A673 (cell line): ENCODE measurements around the gene ERCC6L2. TPM values are rescaled to one million over a fixed set of nuclear protein-coding genes. Genes with fewer than 3 reads are reported as not detected.

Source experiments
- BruUV-seq: library from RNA; stranded (reverse); fragments of 400-500 nt; replicated peaks from 2 replicates; lab custom pipeline; 2021; lab: Mats Ljungman, UMichigan
- CTCF ChIA-PET: fragments of 300-600 bp; sonication (Branson Sonifier 250); formaldehyde crosslinking; loops from one replicate; lab custom pipeline; 2022; ENCODE audit warnings: antibody characterized with exemption; lab: Charles Lee
- POLR2A ChIA-PET: fragments of 300-600 bp; sonication (Branson Sonifier 250); formaldehyde crosslinking; loops from one replicate; lab custom pipeline; 2022; ENCODE audit warnings: antibody characterized with exemption; ENCODE audit not compliant: low non-redundant PET; lab: Charles Lee
- DNase-seq: peaks from one replicate; pipeline ENCODE4 v3.0.0-alpha.2; 2015; ENCODE audit warnings: low spot score
- H3K27ac ChIP-seq: fragments of 200-600 bp; sonication (generic); 2 replicates; pipeline ENCODE4 v1.5.1; 2016; ENCODE audit warnings: mixed run types, low read depth, mild to moderate bottlenecking, mixed read lengths, antibody characterized with exemption, low read length; ENCODE audit not compliant: poor library complexity, severe bottlenecking
- H3K27me3 ChIP-seq: fragments of 200-600 bp; sonication (generic); replicated peaks from 2 replicates; pipeline ENCODE4 v1.6.1; 2017; ENCODE audit warnings: mixed run types, low read depth, mild to moderate bottlenecking, mixed read lengths, antibody characterized with exemption, low read length; ENCODE audit not compliant: insufficient read depth, poor library complexity
- H3K36me3 ChIP-seq: fragments of 200-600 bp; sonication (generic); 2 replicates; pipeline ENCODE4 v1.6.1; 2016; ENCODE audit warnings: mixed run types, mild to moderate bottlenecking, mixed read lengths, antibody characterized with exemption, low read length; ENCODE audit not compliant: insufficient read depth, poor library complexity, severe bottlenecking
- H3K4me1 ChIP-seq: fragments of 200-600 bp; sonication (generic); 2 replicates; pipeline ENCODE4 v1.6.1; 2017; ENCODE audit warnings: mixed run types, mild to moderate bottlenecking, mixed read lengths, antibody characterized with exemption, low read length; ENCODE audit not compliant: insufficient read depth, poor library complexity, severe bottlenecking
- H3K4me3 ChIP-seq: fragments of 200-600 bp; sonication (generic); 2 replicates; pipeline ENCODE4 v1.5.1; 2016; ENCODE audit warnings: low read depth, mixed run types, mild to moderate bottlenecking, mixed read lengths, low read length; ENCODE audit not compliant: poor library complexity, severe bottlenecking
- H3K9me3 ChIP-seq: fragments of 200-600 bp; sonication (generic); 2 replicates; pipeline ENCODE4 v1.6.1; 2016; ENCODE audit warnings: mixed run types, low read depth, mild to moderate bottlenecking, mixed read lengths, antibody characterized with exemption, low read length; ENCODE audit not compliant: poor library complexity, severe bottlenecking
- CTCF ChIP-seq: fragments of 300-800, 200-600 bp; sonication (generic); conservative IDR thresholded peaks from 2 replicates; pipeline ENCODE4 v1.5.1; 2017; ENCODE audit warnings: low read depth, mild to moderate bottlenecking, antibody characterized with exemption, low read length, moderate library complexity, mixed read lengths
- EZH2 ChIP-seq: fragments of 200-600 bp; sonication (generic); IDR thresholded peaks from 2 replicates; pipeline ENCODE4 v1.6.1; 2017; ENCODE audit warnings: borderline replicate concordance, low read depth, mild to moderate bottlenecking, mixed read lengths, antibody characterized with exemption, low read length; ENCODE audit not compliant: poor library complexity, severe bottlenecking
- intact Hi-C: fragments of 100-400 bp; cut with micrococcal nuclease; formaldehyde crosslinking; loops from one replicate; pipeline ENCODE4 v1.10.0; 2022; ENCODE audit not compliant: unreplicated experiment
- total RNA-seq: library from RNA; stranded (reverse); gene quantifications from 2 replicates; pipeline ENCODE4 v1.2.3, GENCODE V29; 2021

ERCC6L2 gene
- total RNA-seq, 1 experiment from 2014 or later, result 51.2 TPM

- TF ChIP-seq EZH2, result no peak
- TF ChIP-seq CTCF, result no peak
- CTCF ChIA-PET, result no interaction called here
- BruUV-seq, result no TSS peak
- no peaks in the 10 kb centered on the region for H3K4me1 ChIP-seq
- POLR2A ChIA-PET, result no interaction called here
- H3K4me3 ChIP-seq, result no peak overlapping the region
- no peaks in the 10 kb centered on the region for H3K36me3 ChIP-seq
- DNase-seq, result no peak
- H3K9me3 ChIP-seq, result peaks cover 6% of the 10 kb centered on the region
- H3K27me3 ChIP-seq, result no peaks in the 10 kb centered on the region
- intact Hi-C loops, result no loop called here
- H3K27ac ChIP-seq, result no peak overlapping the region
Observed at GRCh38 chr9:95962936-95963335, 87.4 kb downstream of the ERCC6L2 start.

GRCh38 chr9:95963659-95964058, 88.2 kb downstream of the ERCC6L2 start:
- no peaks in the 10 kb centered on the region for H3K36me3 ChIP-seq
- CTCF ChIA-PET, result no interaction called here
- H3K4me1 ChIP-seq, result no peaks in the 10 kb centered on the region
- no peak for DNase-seq
- TF ChIP-seq CTCF (no peak), EZH2 (no peak)
- H3K27me3 ChIP-seq, result no peaks in the 10 kb centered on the region
- no peak overlapping the region for H3K27ac ChIP-seq
- intact Hi-C loops, result no loop called here
- BruUV-seq, result no TSS peak
- peaks cover 6% of the 10 kb centered on the region for H3K9me3 ChIP-seq
- POLR2A ChIA-PET, result no interaction called here
- H3K4me3 ChIP-seq, result no peak overlapping the region

- ChIA-PET POLR2A (interaction anchor here (0.5 kb wide), 1 partner anchor 1173 kb away, joined by 3 read pairs; no protein-coding TSS in a partner anchor), CTCF (no interaction called here)
- no peaks in the 10 kb centered on the region for H3K4me1 ChIP-seq
- H3K27ac ChIP-seq, result no peak overlapping the region
- no peaks in the 10 kb centered on the region for H3K27me3 ChIP-seq
- no TSS peak for BruUV-seq
- peaks cover 5% of the 10 kb centered on the region for H3K36me3 ChIP-seq
- TF ChIP-seq EZH2, result no peak
- TF ChIP-seq CTCF, result no peak
- intact Hi-C loops, result no loop called here
- H3K9me3 ChIP-seq, result no peaks in the 10 kb centered on the region
- no peak overlapping the region for H3K4me3 ChIP-seq
- no peak for DNase-seq
Observed at GRCh38 chr9:95966306-95966705, 90.8 kb downstream of the ERCC6L2 start.
